ENCODE results near the gene MX2. TPM values are rescaled to one million over a fixed set of nuclear protein-coding genes. Genes with fewer than 3 reads are reported as not detected.
A peak's percentile ranks its signal among the peaks of the same experiment; 100 is the strongest.

The MX2 gene
- total and polyA plus RNA-seq, 4 donors = 4.2 to 33.4 (median 9.3) TPM

- ATAC-seq (ENCODE audit: insufficient read depth, low FRiP score) (no peak), DNase-seq (no peak)
- WGBS, 2 donors = 92 to 95% methylated on average over 4 of the region's 4 CpGs
- Histone ChIP-seq H3K27ac (ENCODE audit: low read depth in 1 of 2, low read length in 1 of 2) (no peak overlapping the region), H3K4me1 (ENCODE audit: control insufficient read depth in 5 of 5, insufficient read depth in 5 of 5, low read length in 5 of 5) (no peaks in the 10 kb centered on the region), H3K27me3 (ENCODE audit: control insufficient read depth in 3 of 3, insufficient read depth in 3 of 3, low read length in 2 of 3) (no peaks in the 10 kb centered on the region), H3K4me3 (no peak overlapping the region), H3K9ac (ENCODE audit: insufficient read depth in 1 of 2, low read length in 2 of 2) (no peak overlapping the region), H3K9me3 (ENCODE audit: control insufficient read depth in 4 of 4, insufficient read depth in 3 of 4, low read length in 3 of 4) (no peaks in the 10 kb centered on the region), H3K36me3 (ENCODE audit: control insufficient read depth in 4 of 4, insufficient read depth in 4 of 4, low read length in 4 of 4) (peaks cover 0 to 19% (median 6%) of the 10 kb centered on the region in 4 donors)
- no peak for TF ChIP-seq CTCF (IDR thresholded peaks at IDR 0.05; ENCODE audit: control extremely low read depth, extremely low read depth)
These were observed 43.5 kb downstream of the MX2 start for GRCh38 chr21:41405321-41405720.

- H3K36me3 ChIP-seq (ENCODE audit: control insufficient read depth in 4 of 4, insufficient read depth in 4 of 4, low read length in 4 of 4) = peaks cover 0 to 19% (median 6%) of the 10 kb centered on the region in 4 donors
These were observed 44.5 kb downstream of the MX2 start for GRCh38 chr21:41406340-41406739.

GRCh38 chr21:41407541-41408460, 46.0 kb downstream of the MX2 start:
- WGBS, 2 donors = 95 to 96% methylated on average over 24 of the region's 24 CpGs
- peaks cover 0 to 3% (median 0%) of the 10 kb centered on the region in 5 donors for H3K4me1 ChIP-seq (ENCODE audit: control insufficient read depth in 5 of 5, insufficient read depth in 5 of 5, low read length in 5 of 5)
- no peak overlapping the region for H3K4me3 ChIP-seq
- H3K27ac ChIP-seq (ENCODE audit: low read depth in 1 of 2, low read length in 1 of 2) = no peak overlapping the region
- H3K27me3 ChIP-seq (ENCODE audit: control insufficient read depth in 3 of 3, insufficient read depth in 3 of 3, low read length in 2 of 3) = no peaks in the 10 kb centered on the region
- no peak for ATAC-seq (ENCODE audit: insufficient read depth, low FRiP score)
- TF ChIP-seq CTCF (IDR thresholded peaks at IDR 0.05; ENCODE audit: control extremely low read depth, extremely low read depth) = no peak
- no peak overlapping the region for H3K9ac ChIP-seq (ENCODE audit: insufficient read depth in 1 of 2, low read length in 2 of 2)
- no peak for DNase-seq
- peaks cover 0 to 8% (median 0%) of the 10 kb centered on the region in 4 donors for H3K9me3 ChIP-seq (ENCODE audit: control insufficient read depth in 4 of 4, insufficient read depth in 3 of 4, low read length in 3 of 4)
- H3K36me3 ChIP-seq (ENCODE audit: control insufficient read depth in 4 of 4, insufficient read depth in 4 of 4, low read length in 4 of 4) = peaks cover 0 to 15% (median 6%) of the 10 kb centered on the region in 4 donors

More at GRCh38 chr21:41406340-41406739, 44.5 kb downstream of the MX2 start:
- ATAC-seq (ENCODE audit: insufficient read depth, low FRiP score) (peak; percentile 27), DNase-seq (no peak)
- Histone ChIP-seq H3K9me3 (ENCODE audit: control insufficient read depth in 4 of 4, insufficient read depth in 3 of 4, low read length in 3 of 4) (peaks cover 0 to 7% (median 0%) of the 10 kb centered on the region in 4 donors), H3K27ac (ENCODE audit: low read depth in 1 of 2, low read length in 1 of 2) (no peak overlapping the region), H3K9ac (ENCODE audit: insufficient read depth in 1 of 2, low read length in 2 of 2) (no peak overlapping the region), H3K4me3 (no peak overlapping the region), H3K27me3 (ENCODE audit: control insufficient read depth in 3 of 3, insufficient read depth in 3 of 3, low read length in 2 of 3) (no peaks in the 10 kb centered on the region), H3K4me1 (ENCODE audit: control insufficient read depth in 5 of 5, insufficient read depth in 5 of 5, low read length in 5 of 5) (no peaks in the 10 kb centered on the region)
- no peak for TF ChIP-seq CTCF (IDR thresholded peaks at IDR 0.05; ENCODE audit: control extremely low read depth, extremely low read depth)
- WGBS, 2 donors = 42 to 75% methylated on average over 6 of the region's 6 CpGs

Data from lung (tissue), 12 donors.